ENCODE measurements around the gene INHBA. TPM values are rescaled to one million over a fixed set of nuclear protein-coding genes. Genes with fewer than 3 reads are reported as not detected.

INHBA gene
- total RNA-seq, 3 donors from 2014 or later (not counting 1 experiment from before 2014, with no cell fraction given), result 0.65 TPM; not detected in 2

GRCh38 chr7:41659539-41659938 lies 43.4 kb downstream of the INHBA start:
- no peak for ATAC-seq
- no peaks in the 10 kb centered on the region for H3K27me3 ChIP-seq (ENCODE audit: control insufficient read depth, insufficient read depth, low read length)
- TF ChIP-seq CTCF (IDR thresholded peaks at IDR 0.05), result no peak
- peaks cover 3 to 5% of the 10 kb centered on the region in 2 donors for H3K9me3 Mint-ChIP-seq
- WGBS (ENCODE audit: insufficient coverage), result 92% methylated on average over 3 of the region's 3 CpGs
- H3K36me3 ChIP-seq (ENCODE audit: control insufficient read depth, insufficient read depth, low read length), result no peaks in the 10 kb centered on the region
- no peaks in the 10 kb centered on the region for H3K9me3 ChIP-seq (ENCODE audit: control insufficient read depth, insufficient read depth, low read length)
- no peak overlapping the region for H3K4me3 ChIP-seq (ENCODE audit: low read length)
- H3K27ac Mint-ChIP-seq, result no peak overlapping the region
- no peak overlapping the region for H3K27ac ChIP-seq (ENCODE audit: low read length)
- no peak for DNase-seq
- H3K4me1 ChIP-seq (ENCODE audit: control insufficient read depth, insufficient read depth, low read length), result no peaks in the 10 kb centered on the region
- no peaks in the 10 kb centered on the region for H3K27me3 Mint-ChIP-seq (ENCODE audit: low read depth in 2 of 2)
- no peaks in the 10 kb centered on the region for H3K4me1 Mint-ChIP-seq
- intact Hi-C loops (cut with micrococcal nuclease), result no loop called here
- no peak overlapping the region for H3K4me3 Mint-ChIP-seq
- no peaks in the 10 kb centered on the region for H3K36me3 Mint-ChIP-seq

GRCh38 chr7:41656366-41656765 lies 46.5 kb downstream of the INHBA start:
- Histone ChIP-seq H3K36me3 (ENCODE audit: control insufficient read depth, insufficient read depth, low read length) (no peaks in the 10 kb centered on the region), H3K27ac (ENCODE audit: low read length) (no peak overlapping the region), H3K4me3 (ENCODE audit: low read length) (no peak overlapping the region), H3K27me3 (ENCODE audit: control insufficient read depth, insufficient read depth, low read length) (no peaks in the 10 kb centered on the region), H3K9me3 (ENCODE audit: control insufficient read depth, insufficient read depth, low read length) (no peaks in the 10 kb centered on the region), H3K4me1 (ENCODE audit: control insufficient read depth, insufficient read depth, low read length) (no peaks in the 10 kb centered on the region)
- no peak overlapping the region for H3K4me3 Mint-ChIP-seq
- peaks cover 0 to 3% of the 10 kb centered on the region in 2 donors for H3K9me3 Mint-ChIP-seq
- DNase-seq (no peak), ATAC-seq (no peak)
- intact Hi-C loops (cut with micrococcal nuclease), result no loop called here
- peaks cover 0 to 3% of the 10 kb centered on the region in 2 donors for H3K27me3 Mint-ChIP-seq (ENCODE audit: low read depth in 2 of 2)
- no peak for TF ChIP-seq CTCF (IDR thresholded peaks at IDR 0.05)
- no peaks in the 10 kb centered on the region for H3K36me3 Mint-ChIP-seq
- no peaks in the 10 kb centered on the region for H3K4me1 Mint-ChIP-seq
- no peak overlapping the region for H3K27ac Mint-ChIP-seq
- 11% methylated on average over 4 of the region's 4 CpGs for WGBS (ENCODE audit: insufficient coverage)

GRCh38 chr7:41655426-41655825 lies 47.5 kb downstream of the INHBA start:
- no peak for DNase-seq
- H3K36me3 ChIP-seq (ENCODE audit: control insufficient read depth, insufficient read depth, low read length), result no peaks in the 10 kb centered on the region
- H3K9me3 ChIP-seq (ENCODE audit: control insufficient read depth, insufficient read depth, low read length), result no peaks in the 10 kb centered on the region
- Mint-ChIP-seq H3K4me1 (no peaks in the 10 kb centered on the region), H3K27me3 (ENCODE audit: low read depth in 2 of 2) (peaks cover 0 to 3% of the 10 kb centered on the region in 2 donors), H3K36me3 (no peaks in the 10 kb centered on the region), H3K4me3 (no peak overlapping the region), H3K27ac (no peak overlapping the region), H3K9me3 (peaks cover 0 to 3% of the 10 kb centered on the region in 2 donors)
- H3K27ac ChIP-seq (ENCODE audit: low read length), result no peak overlapping the region
- no peaks in the 10 kb centered on the region for H3K27me3 ChIP-seq (ENCODE audit: control insufficient read depth, insufficient read depth, low read length)
- no peak overlapping the region for H3K4me3 ChIP-seq (ENCODE audit: low read length)
- 91% methylated on average over 2 of the region's 2 CpGs for WGBS (ENCODE audit: insufficient coverage)
- ATAC-seq, result no peak
- no peak for TF ChIP-seq CTCF (IDR thresholded peaks at IDR 0.05)
- intact Hi-C loops (cut with micrococcal nuclease), result no loop called here
- H3K4me1 ChIP-seq (ENCODE audit: control insufficient read depth, insufficient read depth, low read length), result no peaks in the 10 kb centered on the region

GRCh38 chr7:41652267-41652666 lies 50.6 kb downstream of the INHBA start:
- DNase-seq (no peak), ATAC-seq (no peak)
- intact Hi-C loops (cut with micrococcal nuclease), result no loop called here
- Mint-ChIP-seq H3K4me3 (no peak overlapping the region), H3K27me3 (ENCODE audit: low read depth in 2 of 2) (peaks cover 0 to 3% of the 10 kb centered on the region in 2 donors), H3K27ac (no peak overlapping the region), H3K9me3 (no peaks in the 10 kb centered on the region), H3K4me1 (no peaks in the 10 kb centered on the region), H3K36me3 (no peaks in the 10 kb centered on the region)
- H3K27me3 ChIP-seq (ENCODE audit: control insufficient read depth, insufficient read depth, low read length), result no peaks in the 10 kb centered on the region
- H3K36me3 ChIP-seq (ENCODE audit: control insufficient read depth, insufficient read depth, low read length), result no peaks in the 10 kb centered on the region
- no peaks in the 10 kb centered on the region for H3K4me1 ChIP-seq (ENCODE audit: control insufficient read depth, insufficient read depth, low read length)
- 76% methylated on average over 1 of the region's 1 CpG for WGBS (ENCODE audit: insufficient coverage)
- no peak overlapping the region for H3K4me3 ChIP-seq (ENCODE audit: low read length)
- no peak overlapping the region for H3K27ac ChIP-seq (ENCODE audit: low read length)
- TF ChIP-seq CTCF (IDR thresholded peaks at IDR 0.05), result no peak
- H3K9me3 ChIP-seq (ENCODE audit: control insufficient read depth, insufficient read depth, low read length), result no peaks in the 10 kb centered on the region
